Gastroesophageal sphincter (tissue), 4 donors: ENCODE data around the gene GPR183. TPM values are rescaled to one million over a fixed set of nuclear protein-coding genes. Genes with fewer than 3 reads are reported as not detected.

Experiments used
- ATAC-seq: fragments of 150-250 bp; one replicate; pipeline ENCODE4 v1.9.1; 2016; ENCODE audit warnings: mild to moderate bottlenecking, moderate library complexity
- H3K27ac ChIP-seq, 4 donors: fragments of 200-600 bp; sonication (generic) in 3 of 4; 1 replicate in 3 of 4; 2 replicates in 1 of 4; pipeline ENCODE4 v1.5.1; 2016 to 2019
- H3K27me3 ChIP-seq: fragments of 200-600 bp; sonication (generic); one replicate; pipeline ENCODE4 v1.5.1; 2019
- H3K36me3 ChIP-seq, 2 donors: fragments of 200-600 bp; sonication (generic); one replicate each; pipeline ENCODE4 v1.5.1; 2019; ENCODE audit warnings: control low read depth in 1 of 2
- H3K4me1 ChIP-seq, 3 donors: fragments of 200-600 bp; sonication (generic); 1 replicate in 2 of 3; 2 replicates in 1 of 3; pipeline ENCODE4 v1.5.1; 2016 to 2019; ENCODE audit warnings: control low read depth in 2 of 3
- H3K4me3 ChIP-seq, 2 donors: fragments of 200-600 bp; sonication (generic); one replicate each; pipeline ENCODE4 v1.5.1; 2019; ENCODE audit warnings: mild to moderate bottlenecking in 1 of 2, moderate library complexity in 1 of 2
- H3K9me3 ChIP-seq, 3 donors: fragments of 200-600 bp; sonication (generic); one replicate each; pipeline ENCODE4 v1.5.1; 2017 to 2019; ENCODE audit warnings: control low read depth in 2 of 3
- EP300 ChIP-seq: sonication (generic); formaldehyde crosslinking; IDR thresholded peaks from one replicate; pipeline ENCODE4 v1.6.1; 2017; ENCODE audit warnings: antibody characterized with exemption, mild to moderate bottlenecking
- POLR2A ChIP-seq, 2 donors: fragments of 450-650 bp; IDR thresholded peaks; one replicate each; pipeline ENCODE4 v1.6.1; 2017; ENCODE audit warnings: antibody characterized with exemption in 2 of 2, mild to moderate bottlenecking in 2 of 2, moderate library complexity in 1 of 2
- POLR2AphosphoS5 ChIP-seq: sonication (generic); formaldehyde crosslinking; IDR thresholded peaks from one replicate; pipeline ENCODE4 v1.6.1; 2017; ENCODE audit warnings: antibody characterized with exemption
- WGBS, 2 donors: methylation state at CpG; one replicate each; pipeline ENCODE4 v1.1.5; 2018; ENCODE audit warnings: low coverage in 1 of 2; 5-methylcytosine and 5-hydroxymethylcytosine counted together
- total RNA-seq, 4 donors: library from RNA; depleted of rRNA; stranded (reverse); fragments of >200 nt; gene quantifications; one replicate each; pipeline ENCODE4 v1.1.0, GENCODE V29; 2016
- TF ChIP-seq, protein P1 (sequence below), 4 experiments: fragments of 200-600 bp in 2 of 4; fragments of 450-650 bp in 2 of 4; sonication (generic) in 1 of 4; IDR thresholded peaks; one replicate each; pipeline ENCODE4 v1.5.1; 2017 to 2019; ENCODE audit warnings: antibody characterized with exemption in 4 of 4, mild to moderate bottlenecking in 2 of 4, moderate library complexity in 2 of 4

The GPR183 gene
- total RNA-seq, 4 donors from 2014 or later, result 11.5 to 23.8 (median 18.1) TPM

GRCh38 chr13:99265162-99265800, 41.9 kb downstream of the GPR183 start:
- no peaks in the 10 kb centered on the region for H3K9me3 ChIP-seq
- H3K27ac ChIP-seq, result no peak overlapping the region
- TF ChIP-seq POLR2A (IDR thresholded peaks at IDR 0.05), result no peak
- TF ChIP-seq, protein P1, sequence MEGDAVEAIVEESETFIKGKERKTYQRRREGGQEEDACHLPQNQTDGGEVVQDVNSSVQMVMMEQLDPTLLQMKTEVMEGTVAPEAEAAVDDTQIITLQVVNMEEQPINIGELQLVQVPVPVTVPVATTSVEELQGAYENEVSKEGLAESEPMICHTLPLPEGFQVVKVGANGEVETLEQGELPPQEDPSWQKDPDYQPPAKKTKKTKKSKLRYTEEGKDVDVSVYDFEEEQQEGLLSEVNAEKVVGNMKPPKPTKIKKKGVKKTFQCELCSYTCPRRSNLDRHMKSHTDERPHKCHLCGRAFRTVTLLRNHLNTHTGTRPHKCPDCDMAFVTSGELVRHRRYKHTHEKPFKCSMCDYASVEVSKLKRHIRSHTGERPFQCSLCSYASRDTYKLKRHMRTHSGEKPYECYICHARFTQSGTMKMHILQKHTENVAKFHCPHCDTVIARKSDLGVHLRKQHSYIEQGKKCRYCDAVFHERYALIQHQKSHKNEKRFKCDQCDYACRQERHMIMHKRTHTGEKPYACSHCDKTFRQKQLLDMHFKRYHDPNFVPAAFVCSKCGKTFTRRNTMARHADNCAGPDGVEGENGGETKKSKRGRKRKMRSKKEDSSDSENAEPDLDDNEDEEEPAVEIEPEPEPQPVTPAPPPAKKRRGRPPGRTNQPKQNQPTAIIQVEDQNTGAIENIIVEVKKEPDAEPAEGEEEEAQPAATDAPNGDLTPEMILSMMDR (IDR thresholded peaks at IDR 0.05), result no peak
- no peak for TF ChIP-seq EP300
- TF ChIP-seq POLR2AphosphoS5, result no peak
- H3K4me1 ChIP-seq, result peaks cover 0 to 9% (median 0%) of the 10 kb centered on the region in 3 donors
- H3K4me3 ChIP-seq, result no peak overlapping the region
- ATAC-seq, result no peak
- WGBS, 2 donors, result 76 to 78% methylated on average over 7 to 8 of the region's 8 CpGs
- no peaks in the 10 kb centered on the region for H3K27me3 ChIP-seq
- H3K36me3 ChIP-seq, result peaks cover 0 to 7% of the 10 kb centered on the region in 2 donors

GRCh38 chr13:99264051-99264450, 43.1 kb downstream of the GPR183 start:
- no peak for TF ChIP-seq POLR2A (IDR thresholded peaks at IDR 0.05)
- no peak for TF ChIP-seq POLR2AphosphoS5
- no peak for TF ChIP-seq EP300
- TF ChIP-seq, protein P1 (IDR thresholded peaks at IDR 0.05), result no peak
- Histone ChIP-seq H3K27ac (no peak overlapping the region), H3K4me1 (peaks cover 0 to 3% (median 0%) of the 10 kb centered on the region in 3 donors), H3K9me3 (no peaks in the 10 kb centered on the region), H3K36me3 (peaks cover 0 to 13% of the 10 kb centered on the region in 2 donors), H3K4me3 (no peak overlapping the region), H3K27me3 (no peaks in the 10 kb centered on the region)
- no CpG with 5 or more reads among the region's 1 CpG for WGBS, 2 donors
- no peak for ATAC-seq

GRCh38 chr13:99263126-99263785, 43.9 kb downstream of the GPR183 start:
- Histone ChIP-seq H3K27ac (no peak overlapping the region), H3K36me3 (peaks cover 0 to 13% of the 10 kb centered on the region in 2 donors), H3K9me3 (no peaks in the 10 kb centered on the region), H3K27me3 (no peaks in the 10 kb centered on the region), H3K4me3 (no peak overlapping the region), H3K4me1 (no peaks in the 10 kb centered on the region)
- 70 to 84% methylated on average over 6 to 7 of the region's 7 CpGs for WGBS, 2 donors
- ATAC-seq, result no peak
- TF ChIP-seq, protein P1 (IDR thresholded peaks at IDR 0.05), result no peak
- no peak for TF ChIP-seq POLR2AphosphoS5
- TF ChIP-seq POLR2A (IDR thresholded peaks at IDR 0.05), result no peak
- TF ChIP-seq EP300, result no peak

DNA sequence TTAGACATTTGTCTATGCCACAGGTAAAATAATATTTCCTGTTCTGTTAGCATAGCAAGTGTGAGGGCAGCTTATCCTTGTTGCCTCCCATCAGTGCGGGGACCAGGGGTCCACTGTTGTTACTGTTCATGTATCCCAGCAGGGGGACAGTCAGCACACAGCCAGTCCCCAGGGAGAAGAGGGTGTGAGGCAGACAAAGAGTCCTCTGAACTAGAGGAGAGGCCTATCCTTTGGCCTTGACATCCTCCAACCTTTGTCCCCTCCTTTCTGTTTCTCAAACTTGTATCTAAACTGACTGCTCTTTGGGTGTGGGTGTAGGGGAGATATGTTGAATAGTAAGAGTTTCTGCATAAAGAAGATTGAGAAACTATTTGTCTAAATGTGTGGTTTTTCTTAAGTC, 46.1 kb downstream of the GPR183 start:
- Histone ChIP-seq H3K36me3 (peaks cover 0 to 6% of the 10 kb centered on the region in 2 donors), H3K4me3 (no peak overlapping the region), H3K27me3 (no peaks in the 10 kb centered on the region), H3K9me3 (no peaks in the 10 kb centered on the region), H3K27ac (no peak overlapping the region), H3K4me1 (no peaks in the 10 kb centered on the region)
- ATAC-seq, result no peak
- TF ChIP-seq, protein P1 (IDR thresholded peaks at IDR 0.05), result no peak
- TF ChIP-seq POLR2AphosphoS5, result no peak
- no peak for TF ChIP-seq POLR2A (IDR thresholded peaks at IDR 0.05)
- TF ChIP-seq EP300, result no peak
- whole genome bisulfite sequencing, 2 donors, result 79 to 100% methylated on average over 1 of the region's 1 CpG

- Histone ChIP-seq H3K4me3 (no peak overlapping the region), H3K9me3 (no peaks in the 10 kb centered on the region), H3K36me3 (peaks cover 0 to 8% of the 10 kb centered on the region in 2 donors), H3K27me3 (no peaks in the 10 kb centered on the region), H3K27ac (no peak overlapping the region), H3K4me1 (no peaks in the 10 kb centered on the region)
- WGBS, 2 donors, result 89% methylated on average over 5 of the region's 5 CpGs; no CpG with 5 or more reads in 1 of the 2 donors
- no peak for TF ChIP-seq POLR2AphosphoS5
- TF ChIP-seq, protein P1 (IDR thresholded peaks at IDR 0.05), result no peak
- no peak for TF ChIP-seq EP300
- no peak for TF ChIP-seq POLR2A (IDR thresholded peaks at IDR 0.05)
- no peak for ATAC-seq
Observed at GRCh38 chr13:99260216-99260615, 47.0 kb downstream of the GPR183 start.
